ENCODE data around the gene KDM1B.
"Not testable (repeated sequence)": the region's sequence is repeated elsewhere in the genome, so short reads cannot be mapped to it uniquely, and the experiment has no call there.

KDM1B gene

DNA sequence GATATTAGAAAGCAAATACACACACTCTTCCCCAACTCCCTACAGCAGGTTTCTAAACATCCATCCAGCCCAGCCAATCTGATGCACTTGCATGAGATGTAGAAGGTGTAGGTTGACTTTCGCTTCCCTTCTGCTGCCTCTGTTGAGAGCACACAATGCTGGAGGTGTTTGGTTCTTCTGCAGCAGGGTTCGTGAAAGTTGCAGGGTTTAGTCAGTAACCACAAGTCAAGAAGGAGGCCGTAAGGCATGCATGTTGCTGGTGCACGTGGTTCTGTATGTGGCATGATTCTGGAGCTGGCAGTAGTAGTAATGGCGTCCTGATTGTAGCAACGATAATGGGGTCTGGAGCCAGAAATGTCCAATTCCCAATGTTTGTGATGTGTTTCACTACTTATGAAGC lies 56.1 kb downstream of the KDM1B start:
- no peak overlapping the region for H3K4me3 ChIP-seq (ENCODE audit: low read length)
- H2AFZ ChIP-seq (ENCODE audit: low read depth, low read length), result no peak overlapping the region
- H3K9me3 ChIP-seq (ENCODE audit: low read length), result no peaks in the 10 kb centered on the region
- H3K4me1 ChIP-seq (ENCODE audit: insufficient read depth, low read length), result no peaks in the 10 kb centered on the region
- H3K36me3 ChIP-seq (ENCODE audit: insufficient read depth, low read length), result peaks cover 13% of the 10 kb centered on the region
- H3K27me3 ChIP-seq (ENCODE audit: insufficient read depth, low read length), result no peaks in the 10 kb centered on the region

DNA sequence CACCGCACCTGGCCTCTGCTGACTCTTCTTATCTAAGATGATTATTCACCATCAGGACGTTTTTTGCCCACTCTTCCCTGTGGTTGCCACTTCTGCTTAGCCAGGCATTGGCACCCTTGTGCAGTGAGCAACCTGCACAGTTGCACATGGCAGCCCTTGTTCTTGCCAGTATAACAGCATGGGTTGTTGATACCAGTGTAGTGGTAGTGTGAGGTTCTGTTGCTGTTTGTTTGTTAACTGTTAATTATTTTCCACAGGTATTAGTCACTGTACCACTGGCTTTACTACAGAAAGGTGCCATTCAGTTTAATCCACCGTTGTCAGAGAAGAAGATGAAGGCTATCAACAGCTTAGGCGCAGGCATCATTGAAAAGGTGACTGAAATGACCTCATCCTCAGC lies 57.0 kb downstream of the KDM1B start:
- H3K4me3 ChIP-seq (ENCODE audit: low read length), result no peak overlapping the region
- no peaks in the 10 kb centered on the region for H3K27me3 ChIP-seq (ENCODE audit: insufficient read depth, low read length)
- no peaks in the 10 kb centered on the region for H3K4me1 ChIP-seq (ENCODE audit: insufficient read depth, low read length)
- H3K36me3 ChIP-seq (ENCODE audit: insufficient read depth, low read length), result peaks cover 10% of the 10 kb centered on the region
- H3K9me3 ChIP-seq (ENCODE audit: low read length), result no peaks in the 10 kb centered on the region
- no peak overlapping the region for H2AFZ ChIP-seq (ENCODE audit: low read depth, low read length)

DNA sequence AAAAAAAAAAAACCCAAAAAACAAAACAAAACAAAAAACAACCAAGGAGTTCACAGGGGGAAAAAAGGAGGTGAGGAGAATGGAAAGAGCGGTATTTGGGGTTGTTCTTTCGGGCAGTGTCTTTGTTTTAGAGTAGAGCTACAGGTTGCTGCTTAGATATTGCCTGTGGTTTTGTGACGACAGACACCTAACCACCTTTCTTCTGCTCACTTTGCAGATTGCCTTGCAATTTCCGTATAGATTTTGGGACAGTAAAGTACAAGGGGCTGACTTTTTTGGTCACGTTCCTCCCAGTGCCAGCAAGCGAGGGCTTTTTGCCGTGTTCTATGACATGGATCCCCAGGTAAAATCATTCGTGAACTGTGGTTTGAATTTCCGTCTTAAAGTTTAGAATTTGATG lies 58.2 kb downstream of the KDM1B start:
- no peaks in the 10 kb centered on the region for H3K9me3 ChIP-seq (ENCODE audit: low read length)
- H3K4me1 ChIP-seq (ENCODE audit: insufficient read depth, low read length), result no peaks in the 10 kb centered on the region
- no peak overlapping the region for H3K4me3 ChIP-seq (ENCODE audit: low read length)
- H3K27me3 ChIP-seq (ENCODE audit: insufficient read depth, low read length), result no peaks in the 10 kb centered on the region
- H3K36me3 ChIP-seq (ENCODE audit: insufficient read depth, low read length), result peaks cover 11% of the 10 kb centered on the region
- no peak overlapping the region for H2AFZ ChIP-seq (ENCODE audit: low read depth, low read length)

DNA sequence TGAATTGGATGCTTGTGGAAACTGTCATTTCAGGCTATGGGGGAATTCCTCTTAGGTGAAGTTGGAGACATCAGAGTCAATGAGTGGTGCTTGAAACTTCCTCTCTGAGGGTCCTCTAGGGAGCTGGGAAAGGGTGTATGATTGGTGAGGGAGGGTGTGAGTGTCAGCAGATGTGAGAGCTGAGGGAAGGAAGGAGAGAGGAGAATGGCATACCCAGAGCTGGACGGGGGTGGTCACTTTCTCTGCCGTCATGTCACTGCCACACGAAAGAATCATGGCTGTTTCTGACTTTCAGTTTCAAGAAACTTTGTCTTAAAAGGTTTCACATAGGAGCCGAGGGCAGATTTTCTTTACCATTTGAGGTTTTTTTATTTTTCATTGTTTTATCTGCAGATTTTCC lies 58.8 kb downstream of the KDM1B start:
- Histone ChIP-seq H3K9me3 (ENCODE audit: low read length) (no peaks in the 10 kb centered on the region), H3K4me3 (ENCODE audit: low read length) (no peak overlapping the region), H2AFZ (ENCODE audit: low read depth, low read length) (no peak overlapping the region), H3K4me1 (ENCODE audit: insufficient read depth, low read length) (no peaks in the 10 kb centered on the region), H3K27me3 (ENCODE audit: insufficient read depth, low read length) (no peaks in the 10 kb centered on the region), H3K36me3 (ENCODE audit: insufficient read depth, low read length) (peaks cover 13% of the 10 kb centered on the region)

DNA sequence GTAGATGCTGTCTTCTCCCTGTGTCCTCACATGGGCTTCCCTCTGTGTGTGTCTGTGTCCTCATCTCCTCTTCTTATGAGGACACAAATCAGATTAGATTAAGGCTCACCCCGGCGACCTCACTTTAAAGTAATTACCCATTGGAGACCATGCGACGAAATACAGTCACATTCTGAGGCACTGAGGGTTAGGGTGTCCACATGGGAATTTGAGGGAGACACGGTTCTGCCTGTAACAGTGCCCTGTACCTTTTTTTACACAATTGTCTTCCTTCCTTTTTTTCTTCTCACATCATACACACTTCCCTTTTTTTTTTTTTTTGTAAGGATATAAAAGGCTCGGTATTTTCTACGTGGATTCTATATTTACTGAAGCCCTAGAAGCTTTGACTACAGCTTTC lies 60.2 kb downstream of the KDM1B start:
- Histone ChIP-seq H3K36me3 (ENCODE audit: insufficient read depth, low read length) (peaks cover 13% of the 10 kb centered on the region), H3K9me3 (ENCODE audit: low read length) (no peaks in the 10 kb centered on the region), H3K4me3 (ENCODE audit: low read length) (no peak overlapping the region), H3K4me1 (ENCODE audit: insufficient read depth, low read length) (no peaks in the 10 kb centered on the region), H2AFZ (ENCODE audit: low read depth, low read length) (no peak overlapping the region), H3K27me3 (ENCODE audit: insufficient read depth, low read length) (no peaks in the 10 kb centered on the region)

DNA sequence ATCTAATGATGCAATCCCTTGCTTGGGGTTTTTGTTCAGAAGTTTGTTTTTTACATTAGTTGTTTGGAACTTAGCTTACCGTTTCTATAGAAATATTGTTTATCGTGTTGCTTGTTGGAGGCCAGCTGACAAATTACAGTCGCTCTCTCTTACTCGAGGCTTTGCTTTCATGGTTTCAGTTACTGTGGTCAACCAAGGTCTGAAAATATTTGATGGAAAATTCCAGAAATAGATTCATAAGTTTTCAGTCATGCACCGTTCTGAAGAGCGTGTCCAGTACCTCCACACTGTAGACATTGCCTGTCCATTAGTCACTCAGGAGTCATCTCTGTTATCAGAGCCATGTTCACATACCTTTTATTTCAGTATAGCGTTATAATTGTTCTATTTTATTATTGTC lies 61.2 kb downstream of the KDM1B start:
- H3K4me3 ChIP-seq (ENCODE audit: low read length), result no peak overlapping the region
- H2AFZ ChIP-seq (ENCODE audit: low read depth, low read length), result no peak overlapping the region
- no peaks in the 10 kb centered on the region for H3K27me3 ChIP-seq (ENCODE audit: insufficient read depth, low read length)
- no peaks in the 10 kb centered on the region for H3K9me3 ChIP-seq (ENCODE audit: low read length)
- peaks cover 13% of the 10 kb centered on the region for H3K36me3 ChIP-seq (ENCODE audit: insufficient read depth, low read length)
- no peaks in the 10 kb centered on the region for H3K4me1 ChIP-seq (ENCODE audit: insufficient read depth, low read length)

DNA sequence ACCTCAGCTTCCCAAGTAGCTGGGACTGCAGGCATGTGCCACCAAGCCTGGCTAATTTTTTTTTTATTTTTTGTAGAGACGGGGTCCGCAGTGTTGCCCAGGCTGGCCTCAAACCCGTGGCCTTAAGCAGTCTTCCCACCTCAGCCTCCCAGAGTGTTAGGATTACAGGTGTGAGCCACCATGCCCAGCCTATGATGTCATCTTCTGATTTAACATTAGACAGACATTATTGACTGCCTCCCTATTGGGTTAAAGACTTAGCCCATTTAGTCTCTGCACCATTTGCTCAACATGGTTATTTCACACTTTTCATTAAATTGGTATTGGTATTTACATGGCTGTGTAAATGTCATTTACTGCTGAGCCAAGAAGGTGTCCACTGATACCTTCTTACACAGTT lies 63.0 kb downstream of the KDM1B start:
- H3K9me3 ChIP-seq (ENCODE audit: low read length), result no peaks in the 10 kb centered on the region
- no peaks in the 10 kb centered on the region for H3K4me1 ChIP-seq (ENCODE audit: insufficient read depth, low read length)
- H3K27me3 ChIP-seq (ENCODE audit: insufficient read depth, low read length), result no peaks in the 10 kb centered on the region
- peaks cover 26% of the 10 kb centered on the region for H3K36me3 ChIP-seq (ENCODE audit: insufficient read depth, low read length)
- H2AFZ ChIP-seq (ENCODE audit: low read depth, low read length), result no peak overlapping the region
- H3K4me3 ChIP-seq (ENCODE audit: low read length), result no peak overlapping the region

DNA sequence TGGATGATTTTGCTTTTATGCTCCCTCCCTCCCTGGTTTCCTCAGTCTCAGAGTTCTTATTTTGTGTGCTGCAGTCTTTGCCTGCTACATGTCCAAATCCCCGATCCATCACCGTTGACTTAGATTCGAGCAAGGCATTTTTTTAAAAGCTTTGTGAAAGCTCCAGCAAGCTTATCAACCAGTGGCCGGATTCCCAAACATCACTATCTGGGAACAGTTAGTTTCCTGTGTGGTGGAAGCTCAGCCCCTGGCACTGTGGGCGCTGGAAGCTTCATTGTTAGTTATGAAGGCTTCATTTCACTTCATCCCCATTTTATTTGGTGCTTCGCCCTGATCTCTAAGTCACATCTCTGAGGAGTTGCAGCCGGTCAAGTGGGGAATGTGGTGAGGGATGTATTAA lies 64.4 kb downstream of the KDM1B start:
- Histone ChIP-seq H3K36me3 (ENCODE audit: insufficient read depth, low read length) (peaks cover 40% of the 10 kb centered on the region), H3K4me1 (ENCODE audit: insufficient read depth, low read length) (no peaks in the 10 kb centered on the region), H3K27me3 (ENCODE audit: insufficient read depth, low read length) (no peaks in the 10 kb centered on the region), H3K4me3 (ENCODE audit: low read length) (no peak overlapping the region), H2AFZ (ENCODE audit: low read depth, low read length) (no peak overlapping the region), H3K9me3 (ENCODE audit: low read length) (no peaks in the 10 kb centered on the region)

DNA sequence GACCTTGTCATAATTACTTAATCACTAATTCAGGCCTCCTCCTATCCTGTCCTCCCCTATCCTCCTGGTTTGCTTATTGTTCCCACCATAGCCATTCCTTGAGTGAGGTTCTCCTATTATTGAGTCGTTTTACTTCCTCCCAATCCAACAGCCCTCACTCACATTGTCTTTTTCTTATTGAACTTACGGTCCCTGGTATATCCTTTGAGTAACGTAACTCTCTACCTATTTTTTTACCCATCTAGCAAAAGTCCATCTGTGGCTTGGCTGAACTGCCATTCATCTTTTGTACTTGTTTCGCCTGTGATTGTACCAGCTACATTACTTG lies 66.0 kb downstream of the KDM1B start:
- Histone ChIP-seq H3K9me3 (ENCODE audit: low read length) (no peaks in the 10 kb centered on the region), H3K4me3 (ENCODE audit: low read length) (no peak overlapping the region), H3K27me3 (ENCODE audit: insufficient read depth, low read length) (no peaks in the 10 kb centered on the region), H3K4me1 (ENCODE audit: insufficient read depth, low read length) (no peaks in the 10 kb centered on the region), H2AFZ (ENCODE audit: low read depth, low read length) (no peak overlapping the region), H3K36me3 (ENCODE audit: insufficient read depth, low read length) (peaks cover 51% of the 10 kb centered on the region)

DNA sequence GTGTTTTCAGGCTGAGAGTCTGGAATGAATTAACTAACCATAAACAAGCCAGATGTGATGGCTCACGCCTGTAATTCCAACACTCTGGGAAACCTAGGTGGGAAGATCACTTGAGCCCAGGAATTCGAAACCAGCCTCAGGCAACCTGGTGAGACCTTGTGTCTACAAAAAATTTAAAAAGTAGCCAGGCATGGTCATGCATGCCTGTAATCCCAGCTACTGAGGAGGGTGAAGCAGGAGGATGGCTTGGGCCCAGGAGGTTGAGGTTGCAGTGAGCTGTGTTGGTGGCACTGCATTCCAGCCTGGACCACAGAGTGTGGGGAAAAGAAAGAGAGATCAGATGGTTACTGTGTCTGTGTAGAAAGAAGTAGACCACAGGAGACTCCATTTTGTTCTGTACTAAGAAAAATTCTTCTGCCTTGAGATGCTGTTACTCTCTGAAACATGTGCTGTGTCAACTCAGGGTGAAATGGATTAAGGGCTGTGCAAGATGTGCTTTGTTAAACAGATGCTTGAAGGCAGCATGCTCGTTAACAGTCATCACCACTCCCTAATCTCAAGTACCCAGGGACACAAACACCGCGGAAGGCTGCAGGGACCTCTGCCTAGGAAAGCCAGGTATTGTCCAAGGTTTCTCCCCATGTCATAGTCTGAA lies 71.4 kb downstream of the KDM1B start:
- H3K36me3 ChIP-seq (ENCODE audit: insufficient read depth, low read length), result peaks cover 71% of the 10 kb centered on the region
- not testable (repeated sequence) for H3K9me3 ChIP-seq (ENCODE audit: low read length); H3K4me3 ChIP-seq (ENCODE audit: low read length); H2AFZ ChIP-seq (ENCODE audit: low read depth, low read length); H3K27me3 ChIP-seq (ENCODE audit: insufficient read depth, low read length); H3K4me1 ChIP-seq (ENCODE audit: insufficient read depth, low read length)

DNA sequence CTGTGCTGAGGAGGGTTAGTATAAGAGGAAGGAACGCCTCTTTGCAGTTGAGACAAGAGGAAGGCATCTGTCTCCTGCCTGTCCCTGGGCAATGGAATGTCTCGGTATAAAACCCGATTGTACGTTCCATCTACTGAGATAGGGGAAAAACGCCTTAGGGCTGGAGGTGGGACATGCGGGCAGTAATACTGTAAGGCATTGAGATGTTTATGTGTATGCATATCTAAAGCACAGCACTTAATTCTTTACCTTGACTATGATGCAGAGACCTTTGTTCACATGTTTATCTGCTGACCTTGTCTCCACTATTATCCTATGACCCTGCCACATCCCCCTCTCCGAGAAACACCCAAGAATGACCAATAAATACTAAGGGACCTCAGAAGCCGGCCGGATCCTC lies 71.9 kb downstream of the KDM1B start:
- not testable (repeated sequence) for H3K4me3 ChIP-seq (ENCODE audit: low read length); H2AFZ ChIP-seq (ENCODE audit: low read depth, low read length); H3K4me1 ChIP-seq (ENCODE audit: insufficient read depth, low read length); H3K27me3 ChIP-seq (ENCODE audit: insufficient read depth, low read length); H3K9me3 ChIP-seq (ENCODE audit: low read length)
- peaks cover 65% of the 10 kb centered on the region for H3K36me3 ChIP-seq (ENCODE audit: insufficient read depth, low read length)

DNA sequence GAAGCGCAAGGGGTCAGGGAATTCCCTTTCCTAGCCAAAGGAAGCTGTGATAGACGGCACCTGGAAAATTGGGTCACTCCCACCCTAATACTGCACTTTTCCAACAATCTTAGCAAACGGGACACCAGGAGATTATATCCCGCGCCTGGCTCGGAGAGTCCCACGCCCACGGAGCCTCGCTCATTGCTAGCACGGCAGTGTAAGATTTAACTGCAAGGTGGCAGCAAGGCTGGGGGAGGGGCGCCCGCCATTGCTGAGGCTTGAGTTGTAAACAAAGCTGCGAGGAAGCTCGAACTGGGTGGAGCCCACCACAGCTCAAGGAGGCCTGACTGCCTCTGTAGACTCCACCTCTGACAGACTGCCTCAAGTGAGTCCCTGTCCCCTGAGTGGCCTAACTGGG lies 73.4 kb downstream of the KDM1B start:
- not testable (repeated sequence) for H3K9me3 ChIP-seq (ENCODE audit: low read length)

DNA sequence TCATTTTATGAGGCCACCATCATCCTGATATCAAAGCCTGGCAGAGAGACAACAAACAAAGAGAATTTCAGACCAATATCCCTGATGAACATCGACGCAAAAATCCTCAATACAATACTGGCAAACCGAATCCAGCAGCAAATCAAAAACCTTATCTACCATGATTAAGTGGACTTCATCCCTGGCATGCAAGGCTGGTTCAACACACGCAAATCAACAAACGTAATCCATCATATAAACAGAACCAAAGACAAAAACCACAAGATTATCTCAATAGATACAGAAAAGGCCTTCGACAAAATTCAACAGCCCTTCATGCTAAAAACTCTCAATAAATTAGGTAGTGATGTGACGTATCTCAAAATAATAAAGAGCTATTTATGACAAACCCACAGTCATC lies 76.6 kb downstream of the KDM1B start:
- peaks cover 21% of the 10 kb centered on the region for H3K9me3 ChIP-seq (ENCODE audit: low read length)

More for the DNA sequence above, 73.4 kb downstream of the KDM1B start:
- not testable (repeated sequence) for H3K4me1 ChIP-seq (ENCODE audit: insufficient read depth, low read length); H3K27me3 ChIP-seq (ENCODE audit: insufficient read depth, low read length); H2AFZ ChIP-seq (ENCODE audit: low read depth, low read length); H3K4me3 ChIP-seq (ENCODE audit: low read length)
- H3K36me3 ChIP-seq (ENCODE audit: insufficient read depth, low read length), result peaks cover 57% of the 10 kb centered on the region

DNA sequence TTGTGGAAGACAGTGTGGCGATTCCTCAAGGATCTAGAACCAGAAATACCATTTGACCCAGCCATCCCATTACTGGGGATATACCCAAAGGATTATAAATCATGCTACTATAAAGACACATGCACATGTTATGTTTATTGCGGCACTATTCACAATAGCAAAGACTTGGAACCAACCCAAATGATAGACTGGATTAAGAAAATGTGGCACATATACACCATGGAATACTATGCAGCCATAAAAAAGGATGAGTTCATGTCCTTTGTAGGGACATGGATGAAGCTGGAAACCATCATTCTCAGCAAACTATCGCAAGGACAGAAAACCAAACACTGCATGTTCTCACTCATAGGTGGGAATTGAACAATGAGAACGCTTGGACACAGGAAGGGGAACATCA lies 78.5 kb downstream of the KDM1B start:
- not testable (repeated sequence) for H3K27me3 ChIP-seq (ENCODE audit: insufficient read depth, low read length); H3K4me1 ChIP-seq (ENCODE audit: insufficient read depth, low read length); H2AFZ ChIP-seq (ENCODE audit: low read depth, low read length); H3K4me3 ChIP-seq (ENCODE audit: low read length)
- Histone ChIP-seq H3K36me3 (ENCODE audit: insufficient read depth, low read length) (peaks cover 58% of the 10 kb centered on the region), H3K9me3 (ENCODE audit: low read length) (peaks cover 20% of the 10 kb centered on the region)

More for the DNA sequence above, 76.6 kb downstream of the KDM1B start:
- H3K27me3 ChIP-seq (ENCODE audit: insufficient read depth, low read length); H2AFZ ChIP-seq (ENCODE audit: low read depth, low read length); H3K4me1 ChIP-seq (ENCODE audit: insufficient read depth, low read length); H3K4me3 ChIP-seq (ENCODE audit: low read length): not testable (repeated sequence)
- peaks cover 55% of the 10 kb centered on the region for H3K36me3 ChIP-seq (ENCODE audit: insufficient read depth, low read length)

Data from neuron (in vitro differentiated cells).